IPS-NIHi11 (cell line): ENCODE results near the gene KCNQ1.
A peak's percentile ranks its signal among the peaks of the same experiment; 100 is the strongest.
"Not testable (repeated sequence)": the region's sequence is repeated elsewhere in the genome, so short reads cannot be mapped to it uniquely, and the experiment has no call there.

Source experiments
- DNase-seq: peaks from one replicate; pipeline ENCODE4 v3.0.0; 2012; ENCODE audit warnings: mixed read lengths, low spot score

Gene KCNQ1

GRCh38 chr11:2592559-2593392, 148.0 kb downstream of the KCNQ1 start:
- peak; percentile 8 for DNase-seq

DNA sequence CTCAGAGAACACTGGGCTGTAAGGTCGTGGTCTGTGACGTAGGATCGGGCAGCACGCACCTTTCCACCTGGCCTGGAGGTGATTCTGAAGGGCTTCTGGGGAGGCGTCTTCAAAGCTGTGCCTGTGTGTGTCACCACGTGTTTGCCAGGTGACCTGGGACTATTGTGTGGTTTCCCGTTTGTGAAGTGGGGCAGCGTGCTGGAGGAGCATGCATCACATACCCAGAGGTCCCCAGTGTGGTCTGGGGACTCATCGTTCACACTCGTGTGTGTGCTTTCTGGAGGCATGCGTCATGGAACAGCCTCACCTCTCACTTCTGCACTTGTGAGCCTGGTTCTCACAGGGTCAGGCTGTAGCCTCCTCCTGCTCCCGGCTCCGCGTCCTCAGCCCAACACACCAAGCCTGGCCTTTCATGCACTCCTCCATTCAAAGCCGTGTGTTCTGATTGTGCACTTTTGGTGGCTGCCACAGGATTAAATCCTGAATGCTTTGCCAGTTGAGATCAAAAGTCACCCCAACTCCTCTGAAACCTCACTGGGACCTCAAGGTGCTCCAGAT, 148.7 kb downstream of the KCNQ1 start:
- no peak for DNase-seq

- no peak for DNase-seq
Measured at GRCh38 chr11:2594267-2594666, 149.5 kb downstream of the KCNQ1 start.

DNA sequence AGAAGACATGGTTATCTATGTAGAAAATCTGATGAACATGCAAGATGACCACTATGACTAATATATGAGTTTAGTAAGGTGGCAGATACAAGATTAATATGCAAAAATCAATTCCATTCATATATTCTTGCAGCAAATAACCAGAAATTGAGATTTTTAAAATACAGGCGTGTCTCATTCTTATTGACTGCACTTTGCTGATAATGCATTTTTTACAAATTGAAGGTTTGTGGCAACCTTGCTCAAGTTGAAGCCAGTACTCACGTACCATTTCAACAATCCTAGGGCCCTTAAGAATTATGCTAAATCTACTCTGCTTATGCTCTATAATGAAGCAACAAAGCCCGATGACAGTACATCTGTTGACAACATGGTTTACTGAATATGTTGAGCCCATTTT, 150.4 kb downstream of the KCNQ1 start:
- no peak for DNase-seq

DNA sequence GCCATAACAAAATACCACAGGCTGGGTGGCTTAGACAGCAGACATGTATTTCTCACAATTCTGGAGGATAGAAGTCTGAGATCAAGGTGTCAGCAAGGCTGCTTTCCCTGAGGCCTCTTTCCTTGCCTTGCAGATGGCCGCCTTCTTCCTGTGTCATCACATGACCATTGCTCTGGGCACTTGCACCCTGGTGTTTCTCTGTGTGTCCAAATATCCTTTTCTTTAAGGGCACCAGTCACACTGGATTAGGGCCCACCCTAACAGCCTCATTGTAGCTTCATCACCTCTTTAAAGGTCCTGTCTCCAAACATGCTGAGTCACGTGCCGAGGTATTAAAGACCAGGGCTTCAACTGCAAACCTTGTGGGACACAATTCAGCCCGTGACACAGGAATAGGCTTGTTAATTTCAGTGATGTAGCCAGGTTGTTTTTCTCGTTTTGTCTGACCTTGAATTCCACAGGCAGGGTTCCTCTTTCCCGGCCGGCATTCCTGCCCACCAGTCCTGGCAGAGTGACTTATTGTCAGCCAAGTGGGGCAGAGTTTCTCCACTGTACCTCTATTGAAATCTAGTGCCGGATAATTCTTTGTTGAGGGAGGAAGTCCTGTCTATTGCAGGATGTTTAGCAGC, 154.9 kb downstream of the KCNQ1 start:
- DNase-seq, result no peak

DNA sequence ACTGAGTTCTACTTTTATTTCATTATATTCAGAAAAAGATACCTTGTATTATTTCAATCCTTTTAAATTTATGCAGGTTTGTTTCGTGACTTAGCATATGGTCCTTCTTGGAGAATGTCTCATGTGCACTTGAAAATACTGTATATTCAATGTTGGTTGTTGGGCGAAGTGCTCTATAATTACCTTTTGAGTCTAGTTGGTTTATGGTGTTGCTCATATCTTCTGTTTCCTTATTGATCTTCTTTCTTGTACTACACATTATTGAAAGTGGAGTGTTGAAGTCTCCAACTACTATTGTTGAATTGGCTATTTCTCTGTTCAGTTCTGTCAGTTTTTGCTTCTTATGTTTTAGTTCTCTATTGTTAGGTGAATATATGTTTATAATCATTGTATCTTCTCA, 164.5 kb downstream of the KCNQ1 start:
- DNase-seq, result no peak

GRCh38 chr11:2612884-2613571, 168.2 kb downstream of the KCNQ1 start:
- no peak for DNase-seq

DNA sequence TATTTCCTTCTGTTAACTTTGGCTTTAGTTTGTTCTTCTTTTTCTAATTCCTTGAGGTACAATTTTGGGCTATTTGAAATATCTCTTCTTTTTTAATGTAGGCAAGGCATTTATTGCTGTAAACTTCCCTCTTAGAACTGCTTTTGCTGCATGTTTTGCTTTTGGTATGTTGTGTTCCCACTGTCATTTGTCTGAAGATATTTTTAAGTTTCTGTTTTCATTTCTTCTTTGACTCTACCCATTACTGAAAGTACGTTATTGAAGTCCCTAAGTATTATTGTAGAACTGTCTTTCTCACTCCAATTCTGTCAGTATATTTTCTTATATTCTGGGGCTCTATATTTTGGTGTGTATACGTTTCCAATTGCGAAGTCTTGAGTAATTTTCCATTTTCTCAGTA, 177.1 kb downstream of the KCNQ1 start:
- DNase-seq, result no peak

DNA sequence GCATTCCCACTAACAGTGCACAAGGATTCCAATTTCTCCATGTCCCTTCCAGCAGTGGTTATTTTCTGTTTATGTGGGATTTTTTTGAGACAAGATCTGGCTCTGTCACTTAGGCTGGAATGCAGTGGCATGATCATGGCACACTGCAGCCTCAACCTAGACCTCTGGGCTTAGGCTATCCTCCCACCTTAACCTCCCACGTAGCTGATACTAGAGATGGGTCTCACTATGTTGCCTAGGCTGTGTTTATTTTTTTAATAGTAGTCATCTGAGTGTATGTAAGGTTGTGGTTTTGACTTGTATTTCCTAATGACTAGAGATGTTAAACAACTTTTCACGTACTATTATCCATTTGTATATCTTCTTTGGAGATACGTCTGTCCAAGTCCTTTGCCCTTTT, 180.4 kb downstream of the KCNQ1 start:
- DNase-seq, result no peak

GRCh38 chr11:2630679-2631078, 185.9 kb downstream of the KCNQ1 start:
- no peak for DNase-seq

GRCh38 chr11:2631161-2631560, 186.4 kb downstream of the KCNQ1 start:
- no peak for DNase-seq

DNA sequence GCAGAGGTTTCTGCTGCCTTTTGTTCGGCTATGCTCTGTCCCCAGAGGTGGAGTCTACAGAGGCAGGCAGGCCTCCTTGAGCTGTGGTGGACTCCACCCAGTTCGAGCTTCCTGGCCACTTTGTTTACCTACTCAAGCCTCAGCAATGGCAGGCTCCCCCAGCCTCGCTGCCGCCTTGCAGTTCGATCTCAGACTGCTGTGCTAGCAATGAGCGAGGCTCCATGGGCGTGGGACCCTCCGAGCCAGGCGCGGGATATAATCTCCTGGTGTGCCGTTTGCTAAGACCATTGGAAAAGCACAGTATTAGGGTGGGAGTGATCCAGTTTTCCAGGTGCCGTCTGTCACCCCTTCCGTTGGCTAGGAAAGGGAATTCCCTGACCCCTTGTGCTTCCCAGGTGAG, 195.0 kb downstream of the KCNQ1 start:
- DNase-seq, result not testable (repeated sequence)

GRCh38 chr11:2641623-2642022, 196.8 kb downstream of the KCNQ1 start:
- no peak for DNase-seq

DNA sequence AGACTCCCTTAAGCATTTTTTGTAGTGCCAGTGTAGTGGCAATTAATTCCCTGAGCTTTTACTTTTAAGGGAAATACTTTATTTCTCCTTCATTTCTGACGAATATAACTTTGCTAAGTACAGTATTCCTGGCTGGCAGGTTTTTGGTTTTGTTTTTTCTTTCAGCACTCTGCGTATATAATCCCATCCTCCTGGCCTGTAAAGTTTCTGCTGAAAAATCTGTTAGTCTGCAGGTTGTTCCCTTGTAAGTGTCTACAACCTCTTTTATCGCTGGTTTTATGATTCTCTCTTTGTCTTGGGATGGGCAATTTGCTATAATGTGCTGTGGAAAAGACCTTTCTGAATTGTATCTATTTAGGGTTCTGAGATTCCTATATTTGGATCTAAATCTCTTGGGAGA, 198.9 kb downstream of the KCNQ1 start:
- DNase-seq, result no peak

- DNase-seq, result no peak
Measured at GRCh38 chr11:2644844-2645778, 200.3 kb downstream of the KCNQ1 start.

GRCh38 chr11:2645779-2646118, 200.9 kb downstream of the KCNQ1 start:
- peak; percentile 3 for DNase-seq

GRCh38 chr11:2647167-2647566, 202.4 kb downstream of the KCNQ1 start:
- no peak for DNase-seq

DNA sequence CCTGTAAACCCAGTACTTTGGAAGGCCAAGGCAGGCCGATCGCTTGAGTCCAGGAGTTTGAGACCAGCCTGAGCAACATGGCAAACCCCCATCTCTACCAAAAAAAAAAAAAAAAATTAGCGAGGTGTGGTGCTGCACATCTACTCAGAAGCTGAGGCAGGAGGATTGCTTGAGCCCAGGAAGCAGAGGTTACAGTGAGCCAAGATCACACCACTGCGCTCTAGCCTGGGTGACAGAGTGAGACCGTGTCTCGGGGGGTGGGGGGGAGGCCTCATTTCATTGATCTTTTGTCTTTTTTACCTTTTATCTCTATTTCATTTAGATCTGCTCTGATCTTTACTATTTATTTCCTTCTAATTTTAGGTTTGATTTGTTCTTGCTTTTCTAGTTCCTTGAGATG, 203.1 kb downstream of the KCNQ1 start:
- DNase-seq, result no peak

DNA sequence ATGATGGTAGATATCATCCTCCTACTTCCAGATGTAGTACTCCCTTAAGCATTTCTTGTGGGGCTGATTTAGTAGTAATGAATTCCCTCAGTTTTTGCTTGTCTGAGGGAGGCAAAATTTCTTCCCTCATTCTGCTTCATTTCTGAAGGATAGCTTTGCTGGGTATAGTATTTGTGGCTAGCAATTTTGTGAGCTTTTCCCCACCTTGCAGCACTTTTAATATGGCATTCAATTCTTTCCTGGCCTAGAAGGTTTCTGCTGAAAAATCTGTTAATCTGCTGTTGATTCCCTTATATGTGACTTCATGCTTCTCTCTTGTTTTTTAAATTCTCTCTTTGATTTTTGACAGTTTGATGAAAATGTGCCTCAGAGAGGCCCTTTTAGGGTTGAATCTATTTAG, 204.6 kb downstream of the KCNQ1 start:
- no peak for DNase-seq

DNA sequence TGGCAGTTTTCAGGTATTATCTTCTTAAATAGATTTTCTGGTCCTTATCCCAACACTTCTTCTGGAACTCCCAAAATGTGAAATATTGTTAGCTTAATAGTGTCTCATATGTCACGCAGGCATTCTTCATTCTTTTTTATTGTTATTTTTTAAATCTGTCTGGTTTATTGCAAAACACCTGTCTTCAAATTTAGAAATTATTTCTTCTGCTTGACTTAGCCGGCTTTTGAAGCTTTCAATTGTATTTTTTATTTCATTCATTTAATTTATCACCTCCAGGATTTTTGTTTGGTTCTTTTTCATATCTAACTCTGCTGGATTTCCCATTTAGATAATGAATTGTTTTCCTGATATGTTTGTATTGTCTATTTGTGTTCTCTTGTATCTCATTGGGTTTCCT, 205.0 kb downstream of the KCNQ1 start:
- DNase-seq, result no peak

DNA sequence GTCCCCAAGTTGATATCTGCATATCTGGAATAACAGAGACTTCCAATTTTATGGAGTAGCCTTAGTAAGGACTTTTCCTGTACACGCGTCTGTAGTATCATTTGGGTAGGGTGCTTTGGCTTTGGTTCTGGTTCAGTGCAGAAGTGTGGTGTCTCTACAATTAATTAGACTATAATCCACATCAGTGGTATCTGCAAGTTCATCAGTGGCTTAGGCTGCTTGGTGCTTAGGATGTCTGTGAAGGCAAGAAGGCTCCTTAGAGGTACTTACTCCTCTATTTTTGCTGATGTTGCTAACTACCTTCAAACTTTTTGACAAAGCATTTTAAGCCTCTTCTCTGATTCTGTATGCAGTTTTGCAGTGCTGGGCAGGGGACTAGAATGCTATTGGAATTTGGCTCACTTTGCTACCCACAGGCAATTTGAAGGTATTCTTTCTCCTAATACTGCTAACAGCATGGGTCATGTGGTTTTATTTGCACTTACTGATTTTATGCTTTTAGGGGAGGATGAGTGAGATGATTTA, 205.6 kb downstream of the KCNQ1 start:
- DNase-seq, result no peak
